ENCODE results near the gene ZSWIM5.
"Not testable (repeated sequence)": the region's sequence is repeated elsewhere in the genome, so short reads cannot be mapped to it uniquely, and the experiment has no call there.

The ZSWIM5 gene

GRCh38 chr1:45152126-45152525, 54.3 kb downstream of the ZSWIM5 start:
- DNase-seq (ENCODE audit: low read depth): no peak
- no peak for TF ChIP-seq CTCF (conservative IDR thresholded peaks at IDR 0.05; ENCODE audit: low read depth, low read length)
- H3K4me3 ChIP-seq (ENCODE audit: low read length): no peak overlapping the region

GRCh38 chr1:45148209-45148825, 58.1 kb downstream of the ZSWIM5 start:
- no peak for TF ChIP-seq CTCF (conservative IDR thresholded peaks at IDR 0.05; ENCODE audit: low read depth, low read length)
- DNase-seq (ENCODE audit: low read depth): no peak
- H3K4me3 ChIP-seq (ENCODE audit: low read length): no peak overlapping the region

- DNase-seq (ENCODE audit: low read depth): no peak
- H3K4me3 ChIP-seq (ENCODE audit: low read length): no peak overlapping the region
- TF ChIP-seq CTCF (conservative IDR thresholded peaks at IDR 0.05; ENCODE audit: low read depth, low read length): no peak
These were observed 59.6 kb downstream of the ZSWIM5 start for GRCh38 chr1:45146833-45147232.

GRCh38 chr1:45141247-45142003, 65.0 kb downstream of the ZSWIM5 start:
- no peak for DNase-seq (ENCODE audit: low read depth)
- H3K4me3 ChIP-seq (ENCODE audit: low read length): no peak overlapping the region
- no peak for TF ChIP-seq CTCF (conservative IDR thresholded peaks at IDR 0.05; ENCODE audit: low read depth, low read length)

GRCh38 chr1:45136984-45137383, 69.4 kb downstream of the ZSWIM5 start:
- no peak for DNase-seq (ENCODE audit: low read depth)
- H3K4me3 ChIP-seq (ENCODE audit: low read length): no peak overlapping the region
- no peak for TF ChIP-seq CTCF (conservative IDR thresholded peaks at IDR 0.05; ENCODE audit: low read depth, low read length)

- DNase-seq (ENCODE audit: low read depth): no peak
- H3K4me3 ChIP-seq (ENCODE audit: low read length): no peak overlapping the region
- TF ChIP-seq CTCF (conservative IDR thresholded peaks at IDR 0.05; ENCODE audit: low read depth, low read length): no peak
These were observed 71.1 kb downstream of the ZSWIM5 start for GRCh38 chr1:45135316-45135715.

- H3K4me3 ChIP-seq (ENCODE audit: low read length): no peak overlapping the region
- DNase-seq (ENCODE audit: low read depth): no peak
- TF ChIP-seq CTCF (conservative IDR thresholded peaks at IDR 0.05; ENCODE audit: low read depth, low read length): no peak
These were observed 71.9 kb downstream of the ZSWIM5 start for GRCh38 chr1:45134461-45134873.

GRCh38 chr1:45132719-45133118, 73.7 kb downstream of the ZSWIM5 start:
- DNase-seq (ENCODE audit: low read depth); H3K4me3 ChIP-seq (ENCODE audit: low read length): not testable (repeated sequence)
